Measurements from ENCODE around the gene OPCML.

Gene OPCML

DNA sequence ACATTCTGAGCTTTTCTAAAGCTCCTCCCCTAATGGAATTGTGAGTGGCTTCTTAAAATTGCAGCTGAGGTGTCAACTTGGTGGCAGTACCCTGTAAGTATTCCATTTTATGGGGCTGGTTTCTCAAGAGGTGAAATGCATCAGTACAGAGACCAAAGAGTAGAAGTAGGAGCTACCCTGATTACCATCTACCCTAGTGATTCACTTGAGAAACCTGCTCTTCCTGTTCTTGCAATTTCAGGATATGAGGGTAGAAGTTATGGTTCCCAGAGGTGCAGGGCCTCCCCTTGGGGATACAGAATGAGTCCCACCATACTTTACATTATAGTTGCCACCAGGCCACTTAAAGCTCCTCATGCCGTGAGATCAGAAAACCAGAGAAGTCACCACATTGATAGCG is 944.6 kb downstream of the OPCML start:
- Histone ChIP-seq H3K27me3 (replicated peaks; ENCODE audit: insufficient read depth, low read length) (no peaks in the 10 kb centered on the region), H3F3A (ENCODE audit: insufficient read depth, low read length) (no peaks in the 10 kb centered on the region), H3K4me1 (ENCODE audit: low read length) (no peaks in the 10 kb centered on the region), H4K20me1 (ENCODE audit: insufficient read depth, low read length) (no peaks in the 10 kb centered on the region), H3K4me3 (ENCODE audit: low read length) (no peak overlapping the region), H3K27ac (ENCODE audit: low read length) (no peak overlapping the region), H3K9me3 (replicated peaks; ENCODE audit: insufficient read depth, low read length) (no peaks in the 10 kb centered on the region), H3K4me2 (ENCODE audit: low read depth, low read length) (no peak overlapping the region), H2AFZ (ENCODE audit: low read length) (no peak overlapping the region), H3K9me2 (replicated peaks; ENCODE audit: insufficient read depth, low read length) (no peaks in the 10 kb centered on the region), H3K36me3 (replicated peaks; ENCODE audit: insufficient read depth, low read length) (no peaks in the 10 kb centered on the region), H3K79me2 (ENCODE audit: low read length) (no peaks in the 10 kb centered on the region), H3K9ac (ENCODE audit: low read length) (no peak overlapping the region)
- no peak for DNase-seq
- TF ChIP-seq, protein P1, sequence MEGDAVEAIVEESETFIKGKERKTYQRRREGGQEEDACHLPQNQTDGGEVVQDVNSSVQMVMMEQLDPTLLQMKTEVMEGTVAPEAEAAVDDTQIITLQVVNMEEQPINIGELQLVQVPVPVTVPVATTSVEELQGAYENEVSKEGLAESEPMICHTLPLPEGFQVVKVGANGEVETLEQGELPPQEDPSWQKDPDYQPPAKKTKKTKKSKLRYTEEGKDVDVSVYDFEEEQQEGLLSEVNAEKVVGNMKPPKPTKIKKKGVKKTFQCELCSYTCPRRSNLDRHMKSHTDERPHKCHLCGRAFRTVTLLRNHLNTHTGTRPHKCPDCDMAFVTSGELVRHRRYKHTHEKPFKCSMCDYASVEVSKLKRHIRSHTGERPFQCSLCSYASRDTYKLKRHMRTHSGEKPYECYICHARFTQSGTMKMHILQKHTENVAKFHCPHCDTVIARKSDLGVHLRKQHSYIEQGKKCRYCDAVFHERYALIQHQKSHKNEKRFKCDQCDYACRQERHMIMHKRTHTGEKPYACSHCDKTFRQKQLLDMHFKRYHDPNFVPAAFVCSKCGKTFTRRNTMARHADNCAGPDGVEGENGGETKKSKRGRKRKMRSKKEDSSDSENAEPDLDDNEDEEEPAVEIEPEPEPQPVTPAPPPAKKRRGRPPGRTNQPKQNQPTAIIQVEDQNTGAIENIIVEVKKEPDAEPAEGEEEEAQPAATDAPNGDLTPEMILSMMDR (IDR thresholded peaks at IDR 0.05; ENCODE audit: low read length), result no peak
- TF ChIP-seq EZH2 (optimal IDR thresholded peaks at IDR 0.05; ENCODE audit: low read depth, low read length) (no peak), EZH2phosphoT487 (IDR thresholded peaks at IDR 0.05; ENCODE audit: low read length) (no peak)

DNA sequence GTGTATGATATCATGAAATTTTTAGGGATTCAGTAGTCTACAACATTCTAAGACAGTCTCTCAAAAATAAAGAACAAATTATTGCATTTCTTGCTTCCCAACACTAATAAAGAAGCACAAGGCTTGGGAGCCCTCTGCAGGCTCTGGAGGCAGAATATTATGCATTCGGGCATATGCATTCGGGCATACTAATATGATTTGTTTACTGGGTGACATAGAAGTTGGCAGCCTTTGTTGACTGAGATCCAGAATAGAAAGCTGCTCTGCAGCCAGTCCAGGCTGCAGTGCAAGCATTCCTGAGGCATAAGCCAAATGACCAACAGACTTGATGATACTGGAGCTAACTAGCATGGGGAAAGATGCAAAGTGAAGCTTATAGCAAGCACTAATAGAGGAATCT is 945.5 kb downstream of the OPCML start:
- Histone ChIP-seq H3K79me2 (ENCODE audit: low read length) (no peaks in the 10 kb centered on the region), H3K4me2 (ENCODE audit: low read depth, low read length) (no peak overlapping the region), H3K36me3 (replicated peaks; ENCODE audit: insufficient read depth, low read length) (no peaks in the 10 kb centered on the region), H3K4me1 (ENCODE audit: low read length) (no peaks in the 10 kb centered on the region), H3K27ac (ENCODE audit: low read length) (no peak overlapping the region), H3K9me3 (replicated peaks; ENCODE audit: insufficient read depth, low read length) (no peaks in the 10 kb centered on the region), H3K4me3 (ENCODE audit: low read length) (no peak overlapping the region), H3K9me2 (replicated peaks; ENCODE audit: insufficient read depth, low read length) (no peaks in the 10 kb centered on the region), H4K20me1 (ENCODE audit: insufficient read depth, low read length) (no peaks in the 10 kb centered on the region), H3K9ac (ENCODE audit: low read length) (no peak overlapping the region), H3K27me3 (replicated peaks; ENCODE audit: insufficient read depth, low read length) (no peaks in the 10 kb centered on the region), H2AFZ (ENCODE audit: low read length) (no peak overlapping the region), H3F3A (ENCODE audit: insufficient read depth, low read length) (no peaks in the 10 kb centered on the region)
- TF ChIP-seq, protein P1 (IDR thresholded peaks at IDR 0.05; ENCODE audit: low read length), result no peak
- TF ChIP-seq EZH2phosphoT487 (IDR thresholded peaks at IDR 0.05; ENCODE audit: low read length), result no peak
- no peak for TF ChIP-seq EZH2 (optimal IDR thresholded peaks at IDR 0.05; ENCODE audit: low read depth, low read length)
- no peak for DNase-seq

DNA sequence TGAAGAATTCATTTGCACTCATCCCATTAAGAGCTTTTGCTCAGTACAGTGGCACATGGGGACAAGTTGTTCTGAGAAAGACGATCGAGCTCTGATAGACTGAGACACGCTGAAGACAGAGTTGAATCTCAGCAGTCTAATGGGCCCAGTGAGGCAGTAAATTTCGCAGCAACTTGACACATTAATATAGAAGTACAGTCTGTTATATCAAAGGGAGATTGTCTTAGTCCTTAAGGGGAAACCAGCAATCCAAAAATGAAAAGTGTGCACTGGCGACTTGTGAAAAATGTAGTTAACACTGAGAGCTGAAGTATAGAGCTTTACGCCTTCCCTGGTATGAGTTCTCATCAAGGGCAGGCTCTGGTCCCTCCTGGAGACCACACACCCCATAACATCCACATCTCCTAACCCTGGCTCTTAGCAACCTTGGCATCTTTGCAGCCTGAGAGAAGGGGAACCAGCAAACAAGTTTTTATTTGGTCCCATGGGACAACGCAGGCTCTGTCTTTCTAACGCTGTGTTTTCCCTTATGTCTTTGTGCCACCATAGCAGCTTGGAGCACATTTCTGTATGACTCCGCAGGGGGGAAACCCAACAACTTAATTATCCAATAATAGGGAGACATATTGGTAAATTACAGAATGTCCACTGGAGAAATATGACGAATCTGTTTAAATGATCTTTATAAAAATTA is 952.5 kb downstream of the OPCML start:
- no peaks in the 10 kb centered on the region for H3K4me1 ChIP-seq (ENCODE audit: low read length)
- no peak overlapping the region for H3K9ac ChIP-seq (ENCODE audit: low read length)
- TF ChIP-seq EZH2 (optimal IDR thresholded peaks at IDR 0.05; ENCODE audit: low read depth, low read length) (no peak), EZH2phosphoT487 (IDR thresholded peaks at IDR 0.05; ENCODE audit: low read length) (no peak)
- TF ChIP-seq, protein P1 (IDR thresholded peaks at IDR 0.05; ENCODE audit: low read length), result no peak
- H2AFZ ChIP-seq (ENCODE audit: low read length), result no peak overlapping the region
- no peaks in the 10 kb centered on the region for H3K9me3 ChIP-seq (replicated peaks; ENCODE audit: insufficient read depth, low read length)
- no peaks in the 10 kb centered on the region for H3F3A ChIP-seq (ENCODE audit: insufficient read depth, low read length)
- no peaks in the 10 kb centered on the region for H3K27me3 ChIP-seq (replicated peaks; ENCODE audit: insufficient read depth, low read length)
- H3K27ac ChIP-seq (ENCODE audit: low read length), result no peak overlapping the region
- no peaks in the 10 kb centered on the region for H3K36me3 ChIP-seq (replicated peaks; ENCODE audit: insufficient read depth, low read length)
- DNase-seq, result no peak
- H3K79me2 ChIP-seq (ENCODE audit: low read length), result no peaks in the 10 kb centered on the region
- no peak overlapping the region for H3K4me3 ChIP-seq (ENCODE audit: low read length)
- no peak overlapping the region for H3K4me2 ChIP-seq (ENCODE audit: low read depth, low read length)
- H4K20me1 ChIP-seq (ENCODE audit: insufficient read depth, low read length), result no peaks in the 10 kb centered on the region
- H3K9me2 ChIP-seq (replicated peaks; ENCODE audit: insufficient read depth, low read length), result no peaks in the 10 kb centered on the region
